PC-3 (cell line): Measurements from ENCODE around the gene FOXJ3. TPM values are rescaled to one million over a fixed set of nuclear protein-coding genes. Genes with fewer than 3 reads are reported as not detected.

Experiments
- ATAC-seq: fragments of 200-7000 bp; cut with Tn5 transposase; 2 replicates; pipeline ENCODE4 v1.9.1; 2020; ENCODE audit warnings: mild to moderate bottlenecking, moderate library complexity
- BruUV-seq: library from RNA; stranded (reverse); fragments of 400-500 nt; replicated peaks from 2 replicates; lab custom pipeline; 2021; lab: Mats Ljungman, UMichigan
- CTCF ChIA-PET: fragments of 300-600 bp; sonication (Branson Sonifier 250); formaldehyde crosslinking; loops from one replicate; lab custom pipeline; 2022; ENCODE audit warnings: antibody characterized with exemption; lab: Charles Lee
- POLR2A ChIA-PET: fragments of 300-600 bp; sonication (Branson Sonifier 250); formaldehyde crosslinking; loops from one replicate; lab custom pipeline; 2022; ENCODE audit warnings: antibody characterized with exemption; ENCODE audit not compliant: unreplicated experiment; lab: Charles Lee
- DNase-seq: peaks from one replicate; pipeline ENCODE4 v3.0.0-alpha.2; 2015
- H2AFZ ChIP-seq: fragments of 300-600 bp; sonication (generic); 2 replicates; pipeline ENCODE4 v1.6.0; 2016; ENCODE audit warnings: antibody characterized with exemption, low read length
- H3F3A ChIP-seq: fragments of 300-600 bp; sonication (generic); one replicate; pipeline ENCODE4 v1.6.0; 2017; ENCODE audit warnings: antibody characterized with exemption, low read length, control low read depth, mild to moderate bottlenecking; ENCODE audit not compliant: unreplicated experiment
- H3K27ac ChIP-seq: fragments of 300-600 bp; sonication (generic); 2 replicates; pipeline ENCODE4 v1.5.1; 2016; ENCODE audit warnings: mild to moderate bottlenecking, low read length
- H3K27me3 ChIP-seq: fragments of 300-600 bp; sonication (generic); 2 replicates; pipeline ENCODE4 v1.6.1; 2016; ENCODE audit warnings: low read length, mixed read lengths
- H3K36me3 ChIP-seq: fragments of 300-600 bp; sonication (generic); 2 replicates; pipeline ENCODE4 v1.6.1; 2016; ENCODE audit warnings: low read depth, mixed run types, low read length, mixed read lengths
- H3K4me1 ChIP-seq: fragments of 300-600 bp; sonication (generic); 2 replicates; pipeline ENCODE4 v1.5.1; 2016; ENCODE audit warnings: low read length; ENCODE audit not compliant: insufficient read depth
- H3K4me2 ChIP-seq: fragments of 300-600 bp; sonication (generic); 2 replicates; pipeline ENCODE4 v1.6.0; 2016; ENCODE audit warnings: low read length
- H3K4me3 ChIP-seq: fragments of 300-600 bp; sonication (generic); 2 replicates; pipeline ENCODE4 v1.5.1; 2016; ENCODE audit warnings: mild to moderate bottlenecking, low read length, mixed read lengths
- H3K79me2 ChIP-seq: fragments of 300-600 bp; sonication (generic); 2 replicates; pipeline ENCODE4 v1.6.1; 2017; ENCODE audit warnings: low read length, mixed read lengths
- H3K9ac ChIP-seq: fragments of 300-600 bp; sonication (generic); 2 replicates; pipeline ENCODE4 v1.6.0; 2016; ENCODE audit warnings: mild to moderate bottlenecking, low read length
- H3K9me2 ChIP-seq: fragments of 300-600 bp; sonication (generic); replicated peaks from 2 replicates; pipeline ENCODE4 v1.6.1; 2016; ENCODE audit warnings: mixed run types, low read length, mixed read lengths
- H3K9me3 ChIP-seq: fragments of 300-600 bp; sonication (generic); 2 replicates; pipeline ENCODE4 v1.6.1; 2016; ENCODE audit warnings: low read length, mixed read lengths
- H4K20me1 ChIP-seq: fragments of 300-600 bp; sonication (generic); 2 replicates; pipeline ENCODE4 v1.6.1; 2016; ENCODE audit warnings: low read length, mixed read lengths
- EZH2 ChIP-seq: fragments of 300-600 bp; sonication (generic); IDR thresholded peaks from one replicate; pipeline ENCODE4 v1.6.1; 2017; ENCODE audit warnings: antibody characterized with exemption, mild to moderate bottlenecking, low read length; ENCODE audit not compliant: unreplicated experiment
- EZH2phosphoT487 ChIP-seq: fragments of 300-600 bp; sonication (generic); IDR thresholded peaks from 2 replicates; pipeline ENCODE4 v1.6.1; 2018; ENCODE audit warnings: mild to moderate bottlenecking, antibody characterized with exemption, low read length, borderline replicate concordance
- intact Hi-C: fragments of 100-400 bp; cut with micrococcal nuclease; formaldehyde crosslinking; loops from 2 replicates; pipeline ENCODE4 v1.9.0; 2023
- total RNA-seq: library from RNA; depleted of rRNA; stranded (reverse); fragments of >200 nt; gene quantifications from 2 replicates; pipeline ENCODE4 v1.2.3, GENCODE V29; 2014
- TF ChIP-seq, protein P1 (sequence below): fragments of 300-600 bp; sonication (generic); conservative IDR thresholded peaks from 2 replicates; pipeline ENCODE4 v1.5.1; 2017; ENCODE audit warnings: antibody characterized with exemption, low read depth, mild to moderate bottlenecking, low read length

FOXJ3 gene
- total RNA-seq, 1 experiment from 2014 or later, result 23.4 TPM

- ATAC-seq, result no peak
- POLR2A ChIA-PET, result no interaction called here
- no peaks in the 10 kb centered on the region for H3K9me2 ChIP-seq
Observed at GRCh38 chr1:42298520-42298919, 36.5 kb downstream of the FOXJ3 start.

GRCh38 chr1:42295816-42296215 lies 39.2 kb downstream of the FOXJ3 start:
- BruUV-seq, result no TSS peak
- Histone ChIP-seq H3K4me2 (no peak overlapping the region), H3K27me3 (no peaks in the 10 kb centered on the region), H2AFZ (no peak overlapping the region), H3K4me1 (peaks cover 2% of the 10 kb centered on the region), H3F3A (no peaks in the 10 kb centered on the region), H3K27ac (no peak overlapping the region), H3K36me3 (no peaks in the 10 kb centered on the region), H4K20me1 (peaks cover 2% of the 10 kb centered on the region; the same call in 1 of the 2 replicates), H3K79me2 (peaks cover 30% of the 10 kb centered on the region), H3K9me2 (no peaks in the 10 kb centered on the region), H3K9ac (no peak overlapping the region), H3K4me3 (no peak overlapping the region), H3K9me3 (no peaks in the 10 kb centered on the region)
- POLR2A ChIA-PET, result no interaction called here
- ATAC-seq (no peak), DNase-seq (no peak)
- CTCF ChIA-PET, result no interaction called here
- intact Hi-C loops, result no loop called here
- no peak for TF ChIP-seq EZH2
- TF ChIP-seq, protein P1, sequence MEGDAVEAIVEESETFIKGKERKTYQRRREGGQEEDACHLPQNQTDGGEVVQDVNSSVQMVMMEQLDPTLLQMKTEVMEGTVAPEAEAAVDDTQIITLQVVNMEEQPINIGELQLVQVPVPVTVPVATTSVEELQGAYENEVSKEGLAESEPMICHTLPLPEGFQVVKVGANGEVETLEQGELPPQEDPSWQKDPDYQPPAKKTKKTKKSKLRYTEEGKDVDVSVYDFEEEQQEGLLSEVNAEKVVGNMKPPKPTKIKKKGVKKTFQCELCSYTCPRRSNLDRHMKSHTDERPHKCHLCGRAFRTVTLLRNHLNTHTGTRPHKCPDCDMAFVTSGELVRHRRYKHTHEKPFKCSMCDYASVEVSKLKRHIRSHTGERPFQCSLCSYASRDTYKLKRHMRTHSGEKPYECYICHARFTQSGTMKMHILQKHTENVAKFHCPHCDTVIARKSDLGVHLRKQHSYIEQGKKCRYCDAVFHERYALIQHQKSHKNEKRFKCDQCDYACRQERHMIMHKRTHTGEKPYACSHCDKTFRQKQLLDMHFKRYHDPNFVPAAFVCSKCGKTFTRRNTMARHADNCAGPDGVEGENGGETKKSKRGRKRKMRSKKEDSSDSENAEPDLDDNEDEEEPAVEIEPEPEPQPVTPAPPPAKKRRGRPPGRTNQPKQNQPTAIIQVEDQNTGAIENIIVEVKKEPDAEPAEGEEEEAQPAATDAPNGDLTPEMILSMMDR, result no peak
- TF ChIP-seq EZH2phosphoT487, result no peak

More at GRCh38 chr1:42298520-42298919, 36.5 kb downstream of the FOXJ3 start:
- Histone ChIP-seq H3K4me1 (no peaks in the 10 kb centered on the region), H3K79me2 (peaks cover 30% of the 10 kb centered on the region), H3K4me2 (no peak overlapping the region), H3K27me3 (no peaks in the 10 kb centered on the region), H3F3A (no peaks in the 10 kb centered on the region), H3K36me3 (peaks cover 20% of the 10 kb centered on the region), H3K27ac (no peak overlapping the region), H3K4me3 (no peak overlapping the region), H3K9ac (no peak overlapping the region), H3K9me3 (no peaks in the 10 kb centered on the region), H2AFZ (no peak overlapping the region), H4K20me1 (no peaks in the 10 kb centered on the region)
- CTCF ChIA-PET, result no interaction called here
- no peak for TF ChIP-seq EZH2
- TF ChIP-seq, protein P1, result no peak
- no peak for TF ChIP-seq EZH2phosphoT487
- intact Hi-C loops, result no loop called here
- no TSS peak for BruUV-seq
- DNase-seq, result no peak

DNA sequence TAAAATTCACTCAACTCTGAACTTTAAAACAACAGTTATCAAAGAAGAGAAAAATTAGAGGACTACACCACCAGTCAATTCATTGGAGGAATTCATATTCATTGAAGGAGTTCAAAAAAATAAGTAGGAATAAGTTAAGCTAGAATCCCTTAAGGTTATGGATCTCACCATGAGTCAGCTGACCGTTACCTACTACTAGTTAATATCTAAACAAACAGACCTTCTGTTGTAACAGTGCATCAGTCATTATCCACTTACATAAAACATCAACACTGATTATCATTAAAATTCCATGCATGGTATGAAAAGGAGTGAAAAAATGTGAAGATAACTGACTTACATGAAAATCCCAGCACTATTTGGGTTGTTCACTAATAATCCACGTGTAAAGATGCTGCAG lies 44.9 kb downstream of the FOXJ3 start:
- Histone ChIP-seq H2AFZ (no peak overlapping the region), H3K4me2 (no peak overlapping the region), H3K27me3 (no peaks in the 10 kb centered on the region), H3K79me2 (peaks cover 63% of the 10 kb centered on the region), H3K36me3 (no peaks in the 10 kb centered on the region), H4K20me1 (peaks cover 20% of the 10 kb centered on the region), H3F3A (no peaks in the 10 kb centered on the region), H3K4me3 (no peak overlapping the region), H3K9me2 (no peaks in the 10 kb centered on the region), H3K9ac (no peak overlapping the region), H3K4me1 (peaks cover 13% of the 10 kb centered on the region), H3K9me3 (no peaks in the 10 kb centered on the region), H3K27ac (no peak overlapping the region)
- ATAC-seq, result peak; percentile 66
- DNase-seq, result peak; percentile 46
- intact Hi-C loops, result loop anchor here (5.0 kb wide), 1 partner anchor 37 kb away; no protein-coding TSS in a partner anchor
- BruUV-seq, result no TSS peak
- ChIA-PET POLR2A (no interaction called here), CTCF (no interaction called here)
- TF ChIP-seq, protein P1, result no peak
- TF ChIP-seq EZH2phosphoT487 (no peak), EZH2 (no peak)
